ENCODE results near the gene TSKS.

GRCh38 chr19:49775742-49776370 is 12.8 kb upstream of the TSKS start:
- TF ChIP-seq CTCF (IDR thresholded peaks at IDR 0.05), result no peak
- no peak for TF ChIP-seq POLR2A (IDR thresholded peaks at IDR 0.05)
- no peak for TF ChIP-seq EP300 (IDR thresholded peaks at IDR 0.05)
